ENCODE data around the gene MMP14.
"Not testable (repeated sequence)": the region's sequence is repeated elsewhere in the genome, so short reads cannot be mapped to it uniquely, and the experiment has no call there.

Gene MMP14

GRCh38 chr14:22847661-22848341 is 11.4 kb downstream of the MMP14 start:
- TF ChIP-seq CTCF (IDR thresholded peaks at IDR 0.05; ENCODE audit: low read length, missing control alignments): no peak
- no peak overlapping the region for H3K4me3 ChIP-seq (replicated peaks; ENCODE audit: low read depth, low read length)
- peak; percentile 69 for DNase-seq (ENCODE audit: low read depth)

GRCh38 chr14:22848351-22849164 is 12.2 kb downstream of the MMP14 start:
- TF ChIP-seq CTCF (IDR thresholded peaks at IDR 0.05; ENCODE audit: low read length, missing control alignments): no peak
- peak overlapping the region; percentile 27 for H3K4me3 ChIP-seq (replicated peaks; ENCODE audit: low read depth, low read length)
- DNase-seq (ENCODE audit: low read depth): peak; percentile 96

- DNase-seq (ENCODE audit: low read depth): peak; percentile 75
- no peak for TF ChIP-seq CTCF (IDR thresholded peaks at IDR 0.05; ENCODE audit: low read length, missing control alignments)
- H3K4me3 ChIP-seq (replicated peaks; ENCODE audit: low read depth, low read length): no peak overlapping the region
These were observed 12.9 kb downstream of the MMP14 start for GRCh38 chr14:22849212-22849819.

- no peak for TF ChIP-seq CTCF (IDR thresholded peaks at IDR 0.05; ENCODE audit: low read length, missing control alignments)
- peak; percentile 95 for DNase-seq (ENCODE audit: low read depth)
- H3K4me3 ChIP-seq (replicated peaks; ENCODE audit: low read depth, low read length): peak overlapping the region; percentile 19
These were observed 14.8 kb downstream of the MMP14 start for GRCh38 chr14:22850944-22851764.

- H3K4me3 ChIP-seq (replicated peaks; ENCODE audit: low read depth, low read length); DNase-seq (ENCODE audit: low read depth): not testable (repeated sequence)
These were observed 15.8 kb downstream of the MMP14 start for GRCh38 chr14:22852178-22852577.

GRCh38 chr14:22852599-22852939 is 16.2 kb downstream of the MMP14 start:
- no peak for DNase-seq (ENCODE audit: low read depth)
- TF ChIP-seq CTCF (IDR thresholded peaks at IDR 0.05; ENCODE audit: low read length, missing control alignments): no peak
- H3K4me3 ChIP-seq (replicated peaks; ENCODE audit: low read depth, low read length): no peak overlapping the region
